Pancreas (tissue), 10 donors: ENCODE results near the gene PTGFRN. TPM values are rescaled to one million over a fixed set of nuclear protein-coding genes. Genes with fewer than 3 reads are reported as not detected.

Experiments used
- ATAC-seq, 4 donors: fragments of 200-7000 bp; cut with Tn5 transposase; one replicate each; pipeline versions ENCODE4 v1.8.0 to v1.9.1; 2020; ENCODE audit warnings: mild to moderate bottlenecking in 4 of 4, moderate library complexity in 4 of 4
- DNase-seq, 6 donors: peaks; one replicate each; pipeline ENCODE4 v3.0.0-alpha.2; 2020
- FAIRE-seq: peaks from 2 replicates; lab custom pipeline; 2012; peaks lifted over from hg19 to GRCh38; lab: Jason Lieb, UNC
- H3K27ac ChIP-seq, 4 donors: fragments of 200-600 bp; sonication (generic); 1 replicate in 3 of 4; 2 replicates in 1 of 4; pipeline versions ENCODE4 v1.5.0 to v1.8.0; 2020
- H3K27me3 ChIP-seq, 4 donors: fragments of 200-600 bp; one replicate each; pipeline ENCODE4 v1.8.0; 2021
- H3K36me3 ChIP-seq, 3 donors: fragments of 200-600 bp; sonication (generic) in 1 of 3; one replicate each; pipeline versions ENCODE4 v1.5.0 to v1.8.0; 2020 to 2021
- H3K4me1 ChIP-seq, 3 donors: fragments of 200-600 bp; one replicate each; pipeline ENCODE4 v1.8.0; 2021
- H3K4me3 ChIP-seq, 4 donors: fragments of 200-600 bp; sonication (generic) in 2 of 4; one replicate each; pipeline versions ENCODE4 v1.5.0 to v1.8.0; 2020 to 2021
- H3K9me3 ChIP-seq, 4 donors: fragments of 200-600 bp; one replicate each; pipeline ENCODE4 v1.8.0; 2021
- CTCF ChIP-seq, 4 donors: fragments of 200-600 bp; sonication (generic) in 3 of 4; IDR thresholded peaks; one replicate each; pipeline versions ENCODE4 v1.5.0 to v1.8.0; 2021; ENCODE audit warnings: antibody characterized with exemption in 4 of 4
- WGBS, 2 donors: extraction: QIAGEN DNeasy Blood & Tissue Kit; methylation state at CpG; one replicate each; pipeline ENCODE4 v1.1.7; 2013; 5-methylcytosine and 5-hydroxymethylcytosine counted together
- intact Hi-C, 3 donors: fragments of 100-400 bp; cut with DNase I; formaldehyde crosslinking; loops; one replicate each; pipeline versions ENCODE4 v1.11.1 to v1.14.2; 2022
- polyA plus RNA-seq, 2 donors: library from polyadenylated mRNA; stranded (reverse); fragments of 200-250 nt; gene quantifications; one replicate each; pipeline ENCODE4 v1.2.3, GENCODE V29; 2013
- total RNA-seq, 6 donors: library from RNA; stranded (reverse); fragmentation: NEBNext Ultra II Directional in 4 of 6; extraction: Animal tissue kit (Norgen Biotek cat#: 25700) in 4 of 6; gene quantifications; one replicate each; pipeline versions ENCODE4 v1.2.1 to v1.2.4, GENCODE V29; 2021 to 2023
- donor health status: healthy with polysubstance abuse.
- donor health status: DM: no; HTN: no; CAD: no; lungs with moderate emphysema.
- donor health status: DM: no; HTN: no; CAD: no.
- donor health status: control.
- donor health status: control.
- donor health status: Bipolar disorder and iron deficiency.
- donor health status: DM: yes; HTN: yes; CAD: no.
- donor health status: DM: no; HTN: no; CAD: no.
- donor health status: DM: no; HTN: no; CAD: no.
- donor health status: DM: yes; HTN: yes; CAD: no.

Gene PTGFRN
- total and polyA plus RNA-seq, 8 donors: 9.9 to 62.0 (median 21.3) TPM

- intact Hi-C loops: no loop called here
- no peaks in the 10 kb centered on the region for H3K4me1 ChIP-seq
- H3K27me3 ChIP-seq: no peaks in the 10 kb centered on the region
- no peak overlapping the region for H3K27ac ChIP-seq
- H3K9me3 ChIP-seq: no peaks in the 10 kb centered on the region
- no peak for FAIRE-seq
- WGBS, 2 donors: 82 to 96% methylated on average over 1 of the region's 1 CpG
- no peak overlapping the region for H3K4me3 ChIP-seq
- no peak for ATAC-seq
- H3K36me3 ChIP-seq: peaks cover 0 to 22% (median 0%) of the 10 kb centered on the region in 3 donors
- DNase-seq: no peak
- no peak for TF ChIP-seq CTCF (IDR thresholded peaks at IDR 0.05)
Observed at GRCh38 chr1:116943438-116943837, 33.7 kb downstream of the PTGFRN start.

DNA sequence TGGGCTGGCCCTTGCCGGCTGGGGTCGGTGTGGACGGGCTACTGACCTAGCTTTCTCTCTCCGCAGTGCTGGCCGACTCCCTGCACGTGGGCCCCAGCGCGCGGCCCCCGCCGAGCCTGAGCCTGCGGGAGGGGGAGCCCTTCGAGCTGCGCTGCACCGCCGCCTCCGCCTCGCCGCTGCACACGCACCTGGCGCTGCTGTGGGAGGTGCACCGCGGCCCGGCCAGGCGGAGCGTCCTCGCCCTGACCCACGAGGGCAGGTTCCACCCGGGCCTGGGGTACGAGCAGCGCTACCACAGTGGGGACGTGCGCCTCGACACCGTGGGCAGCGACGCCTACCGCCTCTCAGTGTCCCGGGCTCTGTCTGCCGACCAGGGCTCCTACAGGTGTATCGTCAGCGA lies 34.9 kb downstream of the PTGFRN start:
- Histone ChIP-seq H3K4me3 (no peak overlapping the region), H3K27ac (no peak overlapping the region), H3K27me3 (no peaks in the 10 kb centered on the region), H3K36me3 (peaks cover 0 to 29% (median 0%) of the 10 kb centered on the region in 3 donors), H3K4me1 (no peaks in the 10 kb centered on the region), H3K9me3 (no peaks in the 10 kb centered on the region)
- 95 to 96% methylated on average over 42 of the region's 42 CpGs for WGBS, 2 donors
- no peak for ATAC-seq
- no peak for FAIRE-seq
- intact Hi-C loops: no loop called here
- peak in 1 of 6 donors; percentile 58 for DNase-seq
- no peak for TF ChIP-seq CTCF (IDR thresholded peaks at IDR 0.05)

GRCh38 chr1:116945421-116945820 lies 35.7 kb downstream of the PTGFRN start:
- Histone ChIP-seq H3K4me1 (no peaks in the 10 kb centered on the region), H3K4me3 (no peak overlapping the region), H3K36me3 (peaks cover 0 to 37% (median 5%) of the 10 kb centered on the region in 3 donors), H3K27me3 (no peaks in the 10 kb centered on the region), H3K27ac (no peak overlapping the region), H3K9me3 (no peaks in the 10 kb centered on the region)
- intact Hi-C loops: no loop called here
- no peak for TF ChIP-seq CTCF (IDR thresholded peaks at IDR 0.05)
- 83 to 86% methylated on average over 5 of the region's 5 CpGs for WGBS, 2 donors
- no peak for FAIRE-seq
- DNase-seq: no peak
- no peak for ATAC-seq

GRCh38 chr1:116945996-116946395 lies 36.3 kb downstream of the PTGFRN start:
- H3K27ac ChIP-seq: no peak overlapping the region
- TF ChIP-seq CTCF (IDR thresholded peaks at IDR 0.05): no peak
- no peak overlapping the region for H3K4me3 ChIP-seq
- H3K36me3 ChIP-seq: peaks cover 0 to 38% (median 5%) of the 10 kb centered on the region in 3 donors
- no peaks in the 10 kb centered on the region for H3K4me1 ChIP-seq
- 79 to 88% methylated on average over 1 of the region's 1 CpG for WGBS, 2 donors
- H3K27me3 ChIP-seq: no peaks in the 10 kb centered on the region
- intact Hi-C loops: no loop called here
- FAIRE-seq (no peak), DNase-seq (no peak), ATAC-seq (no peak)
- H3K9me3 ChIP-seq: no peaks in the 10 kb centered on the region

DNA sequence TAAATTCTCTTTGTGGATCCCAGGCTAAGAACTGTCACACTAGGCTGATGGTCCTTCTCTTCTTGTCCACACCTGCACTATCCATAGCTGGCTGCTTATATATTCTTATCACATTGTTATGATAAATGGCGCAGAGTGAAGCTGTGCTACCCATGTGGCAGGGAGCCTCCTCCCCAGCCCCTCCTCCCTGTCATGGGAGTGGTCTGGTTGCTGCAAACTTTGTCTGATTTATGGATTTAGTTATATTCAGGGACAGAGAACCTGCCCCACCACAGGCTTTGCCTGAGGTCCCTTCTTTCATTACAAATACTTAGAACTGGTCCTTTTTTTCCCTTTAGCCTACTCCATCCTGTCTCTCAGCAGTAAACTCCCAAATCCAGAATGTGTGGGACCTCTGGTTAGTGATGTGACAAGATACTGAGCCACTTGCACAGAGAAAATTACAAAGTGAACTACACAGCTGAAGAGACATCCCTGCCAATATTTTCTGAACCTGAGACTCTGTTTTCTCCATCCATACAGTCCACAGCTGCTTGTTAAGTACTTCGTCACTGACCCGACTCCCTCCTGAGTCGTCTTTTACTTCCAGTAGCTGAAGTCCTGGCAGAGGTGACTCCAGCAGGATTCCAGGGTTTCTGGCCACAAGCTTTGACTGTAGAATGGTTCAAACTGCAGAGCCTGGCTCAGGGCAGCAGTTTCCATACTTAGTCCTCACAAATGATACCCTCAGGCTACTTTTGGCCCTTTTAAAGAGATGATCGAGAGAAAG lies 37.6 kb downstream of the PTGFRN start:
- FAIRE-seq (no peak), ATAC-seq (no peak), DNase-seq (no peak)
- Histone ChIP-seq H3K36me3 (peaks cover 0 to 32% (median 5%) of the 10 kb centered on the region in 3 donors), H3K27ac (no peak overlapping the region), H3K27me3 (no peaks in the 10 kb centered on the region), H3K4me3 (no peak overlapping the region), H3K4me1 (no peaks in the 10 kb centered on the region), H3K9me3 (no peaks in the 10 kb centered on the region)
- intact Hi-C loops: no loop called here
- 64 to 66% methylated on average over 5 of the region's 5 CpGs for WGBS, 2 donors
- TF ChIP-seq CTCF (IDR thresholded peaks at IDR 0.05): no peak
